ENCODE results near the gene GALNT12. TPM values are rescaled to one million over a fixed set of nuclear protein-coding genes. Genes with fewer than 3 reads are reported as not detected.
A peak's percentile ranks its signal among the peaks of the same experiment; 100 is the strongest.

GALNT12 gene
- total RNA-seq, 2 experiments from 2014 or later = 10.2 to 12.7 TPM

- H3K9me3 Mint-ChIP-seq (ENCODE audit: low read depth) = no peaks in the 10 kb centered on the region
- no peak for ATAC-seq
- H3K36me3 Mint-ChIP-seq (ENCODE audit: low read depth) = peaks cover 15% of the 10 kb centered on the region
- H3K4me3 Mint-ChIP-seq = no peak overlapping the region
- no peak for DNase-seq
- intact Hi-C loops (cut with DNase I, micrococcal nuclease) = no loop called here
- H3K4me1 Mint-ChIP-seq = no peaks in the 10 kb centered on the region
- no peaks in the 10 kb centered on the region for H3K27me3 Mint-ChIP-seq
- CTCF ChIA-PET = interaction anchor here (3.2 kb wide), 1 partner anchor 8 kb away, joined by 9 read pairs; no protein-coding TSS in a partner anchor
- POLR2A ChIA-PET = no interaction called here
- no peak overlapping the region for H3K27ac Mint-ChIP-seq
Observed at GRCh38 chr9:98783518-98784226, 23.8 kb upstream of the GALNT12 start.

- ATAC-seq = no peak
- intact Hi-C loops (cut with DNase I, micrococcal nuclease) = no loop called here
- H3K4me1 Mint-ChIP-seq = no peaks in the 10 kb centered on the region
- DNase-seq = no peak
- no peak overlapping the region for H3K27ac Mint-ChIP-seq
- no peak overlapping the region for H3K4me3 Mint-ChIP-seq
- peaks cover 15% of the 10 kb centered on the region for H3K36me3 Mint-ChIP-seq (ENCODE audit: low read depth)
- ChIA-PET CTCF (interaction anchor here (1.6 to 3.2 kb wide), 2 partner anchors 9 to 12 kb away, joined by 3 to 9 read pairs; no protein-coding TSS in a partner anchor), POLR2A (no interaction called here)
- no peaks in the 10 kb centered on the region for H3K27me3 Mint-ChIP-seq
- no peaks in the 10 kb centered on the region for H3K9me3 Mint-ChIP-seq (ENCODE audit: low read depth)
Observed at GRCh38 chr9:98784831-98785806, 22.4 kb upstream of the GALNT12 start.

- no peak overlapping the region for H3K4me3 Mint-ChIP-seq
- H3K27ac Mint-ChIP-seq = no peak overlapping the region
- CTCF ChIA-PET = interaction anchor here (0.7 kb wide), 2 partner anchors 9 to 74 kb away, joined by 3 read pairs; no protein-coding TSS in a partner anchor
- no peaks in the 10 kb centered on the region for H3K9me3 Mint-ChIP-seq (ENCODE audit: low read depth)
- DNase-seq = no peak
- no peak for ATAC-seq
- intact Hi-C loops (cut with DNase I, micrococcal nuclease) = no loop called here
- peaks cover 15% of the 10 kb centered on the region for H3K36me3 Mint-ChIP-seq (ENCODE audit: low read depth)
- no peaks in the 10 kb centered on the region for H3K27me3 Mint-ChIP-seq
- POLR2A ChIA-PET = no interaction called here
- peaks cover 9% of the 10 kb centered on the region for H3K4me1 Mint-ChIP-seq
Observed at GRCh38 chr9:98786750-98787510, 20.5 kb upstream of the GALNT12 start.

- Mint-ChIP-seq H3K4me1 (peaks cover 13% of the 10 kb centered on the region), H3K27ac (no peak overlapping the region), H3K27me3 (no peaks in the 10 kb centered on the region), H3K4me3 (no peak overlapping the region), H3K36me3 (ENCODE audit: low read depth) (peaks cover 7% of the 10 kb centered on the region), H3K9me3 (ENCODE audit: low read depth) (no peaks in the 10 kb centered on the region)
- DNase-seq (no peak), ATAC-seq (no peak)
- ChIA-PET POLR2A (no interaction called here), CTCF (interaction anchor here (0.6 kb wide), 1 partner anchor 563 kb away, joined by 3 read pairs; no protein-coding TSS in a partner anchor)
- intact Hi-C loops (cut with DNase I, micrococcal nuclease) = no loop called here
Observed at GRCh38 chr9:98787766-98788335, 19.6 kb upstream of the GALNT12 start.

- intact Hi-C loops (cut with DNase I, micrococcal nuclease) = loop anchor here (2.0 to 10.0 kb wide), 4 partner anchors 253 to 865 kb away; partner anchors contain the start of genes CORO2A (in 1 of the 2) and TRMO (in 1 of the 2)
- H3K27me3 Mint-ChIP-seq = no peaks in the 10 kb centered on the region
- DNase-seq = no peak
- peaks cover 15% of the 10 kb centered on the region for H3K4me1 Mint-ChIP-seq
- ChIA-PET CTCF (interaction anchor here (4.9 kb wide), 1 partner anchor 14 kb away, joined by 34 read pairs; no protein-coding TSS in a partner anchor), POLR2A (interaction anchor here (0.6 kb wide), 1 partner anchor 214 kb away, joined by 3 read pairs; no protein-coding TSS in a partner anchor)
- ATAC-seq = no peak
- H3K9me3 Mint-ChIP-seq (ENCODE audit: low read depth) = no peaks in the 10 kb centered on the region
- no peak overlapping the region for H3K4me3 Mint-ChIP-seq
- peaks cover 7% of the 10 kb centered on the region for H3K36me3 Mint-ChIP-seq (ENCODE audit: low read depth)
- no peak overlapping the region for H3K27ac Mint-ChIP-seq
Observed at GRCh38 chr9:98789483-98790133, 17.9 kb upstream of the GALNT12 start.

GRCh38 chr9:98790134-98790841 lies 17.2 kb upstream of the GALNT12 start:
- POLR2A ChIA-PET = no interaction called here
- DNase-seq = no peak
- Mint-ChIP-seq H3K27ac (no peak overlapping the region), H3K27me3 (no peaks in the 10 kb centered on the region), H3K4me1 (peaks cover 22% of the 10 kb centered on the region), H3K9me3 (ENCODE audit: low read depth) (no peaks in the 10 kb centered on the region), H3K4me3 (no peak overlapping the region), H3K36me3 (ENCODE audit: low read depth) (peaks cover 7% of the 10 kb centered on the region)
- CTCF ChIA-PET = interaction anchor here (4.9 to 8.9 kb wide), 2 partner anchors 15 to 17 kb away, joined by 34 to 57 read pairs; partner anchors contain the start of gene GALNT12
- intact Hi-C loops (cut with DNase I, micrococcal nuclease) = loop anchor here (2.0 to 10.0 kb wide), 4 partner anchors 253 to 865 kb away; partner anchors contain the start of genes CORO2A (in 1 of the 2) and TRMO (in 1 of the 2)
- ATAC-seq = no peak

- ATAC-seq = peak; percentile 83
- no peaks in the 10 kb centered on the region for H3K27me3 Mint-ChIP-seq
- CTCF ChIA-PET = interaction anchor here (0.6 to 8.9 kb wide), 11 partner anchors 14 to 708 kb away, joined by 3 to 57 read pairs (median 4); partner anchors contain the start of gene GALNT12
Observed at GRCh38 chr9:98790842-98791607, 16.4 kb upstream of the GALNT12 start.

GRCh38 chr9:98791608-98792490 lies 15.6 kb upstream of the GALNT12 start:
- ChIA-PET CTCF (interaction anchor here (0.6 to 8.9 kb wide), 15 partner anchors 13 to 708 kb away, joined by 3 to 57 read pairs (median 3); partner anchors contain the start of gene GALNT12), POLR2A (no interaction called here)
- intact Hi-C loops (cut with DNase I, micrococcal nuclease) = loop anchor here (1.0 to 10.0 kb wide), 5 partner anchors 255 to 867 kb away; partner anchors contain the start of genes CORO2A (in 1 of the 2) and TRMO (in 1 of the 2)
- H3K9me3 Mint-ChIP-seq (ENCODE audit: low read depth) = no peaks in the 10 kb centered on the region
- H3K27ac Mint-ChIP-seq = no peak overlapping the region
- DNase-seq (no peak), ATAC-seq (no peak)
- peaks cover 7% of the 10 kb centered on the region for H3K36me3 Mint-ChIP-seq (ENCODE audit: low read depth)
- peaks cover 26% of the 10 kb centered on the region for H3K4me1 Mint-ChIP-seq
- H3K27me3 Mint-ChIP-seq = no peaks in the 10 kb centered on the region
- no peak overlapping the region for H3K4me3 Mint-ChIP-seq

More at GRCh38 chr9:98790842-98791607, 16.4 kb upstream of the GALNT12 start:
- intact Hi-C loops (cut with DNase I, micrococcal nuclease) = loop anchor here (1.0 to 10.0 kb wide), 5 partner anchors 254 to 866 kb away; partner anchors contain the start of genes CORO2A (in 1 of the 2) and TRMO (in 1 of the 2)
- Mint-ChIP-seq H3K27ac (no peak overlapping the region), H3K9me3 (ENCODE audit: low read depth) (no peaks in the 10 kb centered on the region), H3K36me3 (ENCODE audit: low read depth) (peaks cover 7% of the 10 kb centered on the region), H3K4me1 (peaks cover 26% of the 10 kb centered on the region), H3K4me3 (no peak overlapping the region)
- DNase-seq = peak; percentile 78
- POLR2A ChIA-PET = no interaction called here
